HG02798 (cell line): ENCODE results near the gene DLG2.

Experiments
- ATAC-seq: cut with Tn5 transposase; IDR thresholded peaks from one replicate; pipeline ENCODE4 v1.9.1; 2021; ENCODE audit warnings: mild to moderate bottlenecking; ENCODE audit not compliant: unreplicated experiment, poor library complexity

DLG2 gene

DNA sequence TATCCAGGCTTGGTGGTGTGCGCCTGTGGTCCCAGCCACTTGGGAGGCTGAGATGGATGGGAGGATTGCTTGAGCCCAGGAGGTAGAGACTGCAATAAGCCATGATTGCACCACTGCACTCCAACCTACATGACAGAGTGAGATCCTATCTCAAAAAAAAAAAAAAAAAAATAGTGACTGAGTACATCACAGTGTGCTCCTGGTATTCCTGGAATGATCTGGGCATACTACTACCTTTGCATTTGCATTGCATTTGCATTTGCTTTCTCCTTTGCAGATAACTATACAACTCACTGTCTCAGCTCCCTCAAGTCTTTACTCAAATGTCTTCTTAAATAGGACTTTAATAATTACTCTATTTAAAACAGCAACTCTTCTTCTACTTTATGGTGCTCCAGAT lies 51.8 kb downstream of the DLG2 start:
- ATAC-seq = no peak

DNA sequence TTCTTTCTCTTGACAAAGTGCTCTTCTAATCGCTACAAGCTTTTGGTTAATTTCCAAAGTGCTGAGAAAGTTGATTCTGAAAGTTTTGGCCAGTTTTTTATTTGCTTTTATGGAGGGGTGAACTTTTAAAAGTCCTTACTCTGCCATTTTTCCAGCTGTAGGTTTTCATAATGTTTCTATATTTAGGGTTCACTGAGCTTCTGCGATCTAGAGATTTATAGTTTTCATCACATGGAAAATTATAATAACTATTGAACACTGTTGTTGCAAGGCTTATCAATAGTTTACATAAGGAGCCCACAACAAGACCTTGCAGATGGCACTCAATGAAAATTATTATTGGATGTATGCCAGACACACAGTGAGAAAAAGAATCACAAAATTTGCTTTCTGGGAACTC lies 55.1 kb downstream of the DLG2 start:
- no peak for ATAC-seq

DNA sequence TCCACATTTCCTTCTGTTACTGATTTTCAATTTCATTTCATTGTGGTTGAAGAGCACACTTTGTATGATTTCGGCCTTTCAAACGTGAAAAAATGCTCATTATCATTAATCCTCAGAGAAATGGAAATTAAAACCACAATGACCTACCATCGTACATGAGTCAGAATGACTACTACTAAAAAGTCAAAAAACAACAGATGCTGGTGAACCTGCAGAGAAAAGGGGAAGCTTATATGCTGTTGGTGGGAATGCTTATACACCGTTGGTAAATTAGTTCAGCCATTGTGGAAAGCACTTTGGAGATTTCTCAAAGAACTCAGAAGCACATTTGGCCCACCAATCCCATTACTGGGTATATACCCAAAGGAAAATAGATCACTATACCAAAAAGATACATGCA lies 57.6 kb downstream of the DLG2 start:
- ATAC-seq = no peak

DNA sequence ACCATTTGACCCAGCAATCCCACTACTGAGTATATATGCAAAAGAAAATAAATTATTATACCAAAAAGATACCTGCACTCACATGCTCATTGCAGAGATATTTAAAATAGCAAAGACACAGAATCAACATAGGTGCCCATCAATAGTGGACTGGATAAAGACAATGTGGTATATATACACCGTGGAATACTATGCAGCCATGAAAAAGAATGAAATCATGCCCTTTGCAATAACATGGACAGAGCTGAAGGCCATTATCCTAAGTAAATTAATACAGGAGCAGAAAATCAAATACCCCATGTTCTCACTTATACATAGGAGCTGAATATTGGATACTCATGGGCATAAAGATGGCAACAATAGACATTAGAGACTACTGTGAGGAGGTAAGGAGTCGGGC lies 68.7 kb downstream of the DLG2 start:
- no peak for ATAC-seq

DNA sequence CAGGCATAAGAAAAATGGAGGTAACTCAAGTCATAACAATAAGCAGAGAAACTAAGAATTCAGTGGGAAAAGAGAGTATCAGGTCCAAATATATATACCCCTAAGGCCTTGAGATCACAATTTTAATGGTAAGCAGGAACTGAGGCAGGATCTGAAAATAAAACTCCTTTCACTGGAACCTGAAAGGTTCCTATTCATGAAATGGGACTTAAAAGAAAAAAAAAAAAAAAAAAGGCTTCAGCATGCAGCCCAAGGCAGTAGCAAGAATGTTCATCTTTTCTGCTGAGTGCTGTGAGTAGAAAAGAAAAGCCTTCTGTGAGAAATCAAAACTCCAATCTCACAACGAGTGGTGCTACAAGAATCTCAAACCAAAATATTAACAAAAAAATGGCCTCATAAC lies 75.3 kb downstream of the DLG2 start:
- ATAC-seq = no peak

DNA sequence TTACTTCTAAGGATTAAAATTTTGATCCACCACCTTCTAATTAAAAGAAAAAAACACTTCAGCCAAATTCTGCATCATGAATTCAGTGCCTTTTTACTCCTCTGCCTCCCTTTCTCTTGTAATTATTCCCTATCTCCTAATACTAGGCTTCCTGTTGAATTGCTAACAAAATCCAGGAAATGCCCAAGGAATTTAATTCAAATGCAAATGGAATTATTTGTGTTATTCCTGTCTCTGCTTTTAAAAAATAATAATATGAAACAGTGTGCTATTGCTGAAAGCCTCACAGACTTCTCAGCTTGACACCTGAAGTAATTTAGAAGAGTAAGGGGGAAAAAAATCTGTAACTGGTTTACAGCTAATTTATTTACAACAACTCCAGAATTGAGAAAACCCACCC lies 85.5 kb downstream of the DLG2 start:
- ATAC-seq = no peak

DNA sequence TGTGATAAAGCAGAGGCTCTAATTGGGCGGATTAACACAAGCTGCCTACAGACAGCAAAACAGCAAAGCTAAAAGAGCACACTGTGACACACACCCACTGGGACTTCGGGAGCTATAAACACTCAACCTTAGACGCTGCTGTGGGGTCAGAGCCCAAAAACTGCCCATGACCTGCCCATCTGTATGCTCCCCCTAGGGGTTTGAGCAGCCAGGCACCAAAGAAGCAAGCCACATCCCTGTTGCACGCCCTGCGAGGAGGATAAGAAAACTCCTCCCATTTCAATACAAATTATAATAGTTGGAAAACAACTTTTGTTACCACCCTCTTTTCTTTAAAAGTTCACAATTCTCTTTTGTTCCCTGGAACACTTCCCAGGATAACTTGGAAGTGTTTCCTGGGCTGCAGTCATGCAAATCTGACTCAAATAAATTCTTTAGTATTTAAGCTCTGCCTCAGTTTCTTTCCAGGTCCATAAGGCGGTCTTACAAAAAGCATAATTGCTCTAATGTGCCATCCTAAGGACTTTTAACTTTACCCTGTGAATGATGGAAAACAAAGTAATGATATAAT lies 86.4 kb downstream of the DLG2 start:
- no peak for ATAC-seq

DNA sequence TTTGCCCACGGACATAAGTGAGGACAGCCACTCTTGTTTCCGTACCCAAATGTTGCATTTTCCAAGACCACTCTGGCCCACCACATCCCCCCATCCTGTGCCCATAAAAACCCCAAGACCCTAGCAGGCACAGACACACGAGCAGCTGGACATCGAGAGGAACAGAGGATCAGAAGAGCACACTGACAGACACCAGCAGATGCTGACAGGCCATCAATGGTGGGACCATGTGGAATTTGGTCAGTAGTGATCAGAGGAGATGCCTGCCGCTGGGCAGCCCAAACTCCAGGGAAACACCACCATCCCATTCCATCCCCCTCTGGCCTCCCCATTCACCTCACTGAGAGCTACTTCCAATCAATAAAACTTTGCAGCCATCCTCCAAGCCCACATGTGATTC lies 87.0 kb downstream of the DLG2 start:
- ATAC-seq = no peak

DNA sequence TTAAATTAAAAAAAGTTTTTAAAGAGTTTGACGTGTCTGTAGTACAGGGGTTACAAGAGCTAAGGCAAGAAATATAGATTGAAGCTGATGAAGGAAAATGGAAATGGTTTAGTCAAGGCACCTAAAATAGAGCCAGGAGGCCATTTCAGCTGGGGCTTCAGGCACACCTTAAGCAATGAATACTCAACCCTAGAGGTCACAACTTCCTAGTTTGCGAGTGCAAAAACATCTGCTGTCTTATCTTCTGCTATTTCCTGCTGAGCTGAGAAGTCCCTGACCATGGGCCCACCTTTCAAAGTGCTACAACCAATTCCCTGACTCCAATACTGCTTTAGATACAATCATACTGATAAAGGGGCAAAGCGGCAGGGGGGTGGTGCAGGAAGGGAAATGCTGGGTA lies 87.4 kb downstream of the DLG2 start:
- ATAC-seq = no peak

DNA sequence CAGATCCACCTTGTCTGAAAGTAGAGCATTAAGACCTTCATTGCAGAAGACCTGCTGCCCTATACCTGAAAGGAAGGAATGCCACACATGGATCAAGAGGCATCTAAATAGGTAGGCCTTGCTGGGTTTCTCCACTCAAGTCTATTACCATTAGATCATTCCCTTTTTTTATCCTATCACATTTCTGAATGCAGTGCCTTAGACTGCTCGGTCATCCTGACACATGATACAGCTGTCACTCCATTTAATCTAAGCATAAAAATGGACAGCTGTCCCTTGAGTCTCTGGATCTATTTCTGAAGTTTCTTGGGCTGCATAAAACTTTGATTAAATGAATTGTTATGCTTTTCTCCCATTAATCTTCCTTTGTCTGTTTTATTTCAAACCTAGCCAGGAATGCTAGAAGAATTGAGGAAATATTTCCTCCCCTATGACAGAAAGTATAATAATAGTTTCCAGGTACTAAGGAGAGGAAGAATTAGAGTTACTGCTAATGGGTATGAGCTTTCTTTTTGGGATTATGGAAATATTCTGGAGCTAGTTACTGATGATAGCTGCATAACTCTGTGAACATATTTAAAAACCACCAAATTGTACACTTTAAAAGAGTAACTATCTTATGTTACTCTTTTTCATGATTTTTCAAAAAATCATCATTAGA lies 88.0 kb downstream of the DLG2 start:
- ATAC-seq = no peak

DNA sequence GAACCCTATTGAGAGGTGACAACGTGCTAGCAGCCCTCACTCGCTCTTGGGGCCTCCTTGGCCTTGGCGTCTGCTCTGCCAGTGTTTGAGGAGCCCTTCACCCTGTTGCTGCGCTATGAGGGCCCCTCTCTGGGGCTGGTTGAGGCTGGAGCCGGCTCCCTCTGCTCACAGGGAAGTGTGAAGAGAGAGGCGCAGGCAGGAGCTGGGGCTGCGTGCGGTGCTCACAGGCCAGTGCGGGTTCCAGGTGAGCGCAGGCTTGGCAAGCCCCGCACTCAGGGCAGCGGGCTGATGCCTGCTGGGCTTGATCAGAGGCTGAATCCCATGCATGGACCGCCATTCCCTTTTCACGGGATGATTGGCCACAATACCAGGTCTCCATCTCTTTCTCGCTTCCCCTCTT lies 90.7 kb downstream of the DLG2 start:
- ATAC-seq = no peak

DNA sequence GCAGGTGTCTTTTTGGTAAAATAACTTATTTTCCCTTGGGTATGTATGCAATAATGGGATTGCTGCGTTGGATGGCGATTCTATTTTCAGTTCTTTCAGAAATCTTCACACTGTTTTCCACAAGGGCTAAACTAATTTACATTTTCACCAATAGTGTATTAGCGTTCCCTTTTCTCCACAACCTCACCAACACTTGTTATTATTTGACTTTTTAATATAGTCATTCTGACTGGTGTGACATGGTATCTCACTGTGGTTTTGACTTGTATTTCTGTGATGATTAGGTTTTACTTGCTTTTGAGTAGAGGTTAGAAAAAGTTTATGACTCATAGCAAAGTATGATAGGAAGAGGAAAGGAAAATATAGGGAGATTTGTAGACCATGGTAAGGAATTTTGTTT lies 92.3 kb downstream of the DLG2 start:
- ATAC-seq = no peak

DNA sequence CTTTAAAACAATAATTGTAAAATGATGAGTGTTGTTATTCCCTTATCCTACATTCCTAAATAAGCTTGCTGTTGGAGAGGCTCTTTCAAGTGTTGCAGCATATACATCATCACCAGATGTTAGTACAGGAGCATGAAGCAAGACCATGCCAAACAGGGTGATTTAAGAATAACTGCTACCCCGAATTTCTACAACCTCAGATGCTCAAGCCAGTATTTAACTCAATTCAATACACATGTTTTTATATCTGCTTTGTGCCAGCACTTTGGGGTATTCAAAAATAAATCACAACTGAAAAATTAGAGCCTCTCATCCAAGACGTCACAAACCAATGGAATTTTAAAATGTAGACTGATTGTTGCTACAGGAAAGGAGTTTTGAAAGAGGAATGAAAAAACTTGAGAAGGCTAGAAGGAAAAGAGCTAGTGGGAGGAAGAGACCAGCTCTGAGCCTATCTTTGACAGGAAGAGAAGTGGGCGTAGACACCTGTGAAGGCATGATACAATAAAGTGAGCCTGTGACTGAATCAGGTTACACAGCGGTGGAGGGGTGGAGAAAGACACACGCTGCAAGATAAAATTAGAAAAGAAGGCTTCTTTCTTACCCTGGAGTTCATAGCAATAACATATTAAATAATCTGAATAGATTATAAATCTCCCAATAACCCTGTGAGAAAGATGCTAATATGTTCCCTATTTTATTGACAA lies 95.8 kb downstream of the DLG2 start:
- ATAC-seq = no peak

DNA sequence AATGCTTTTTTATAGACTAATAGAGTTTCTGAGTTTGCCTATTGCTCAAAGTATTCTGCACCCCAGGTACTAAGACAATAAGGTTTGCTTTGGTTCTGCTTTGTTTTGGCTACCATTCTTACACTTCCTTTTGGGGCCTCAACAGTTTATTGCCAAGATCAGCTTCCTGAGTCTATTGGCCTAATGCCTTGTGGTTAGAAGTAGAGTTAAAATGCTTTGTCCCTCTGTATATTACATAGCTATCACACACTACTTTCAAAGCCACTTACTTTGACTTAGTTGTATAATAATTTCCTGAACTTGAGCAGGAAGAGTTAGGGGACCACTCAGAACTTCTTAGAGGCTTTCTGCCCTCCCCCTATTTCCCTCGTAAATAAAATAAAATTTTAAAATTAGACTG lies 96.5 kb downstream of the DLG2 start:
- no peak for ATAC-seq

DNA sequence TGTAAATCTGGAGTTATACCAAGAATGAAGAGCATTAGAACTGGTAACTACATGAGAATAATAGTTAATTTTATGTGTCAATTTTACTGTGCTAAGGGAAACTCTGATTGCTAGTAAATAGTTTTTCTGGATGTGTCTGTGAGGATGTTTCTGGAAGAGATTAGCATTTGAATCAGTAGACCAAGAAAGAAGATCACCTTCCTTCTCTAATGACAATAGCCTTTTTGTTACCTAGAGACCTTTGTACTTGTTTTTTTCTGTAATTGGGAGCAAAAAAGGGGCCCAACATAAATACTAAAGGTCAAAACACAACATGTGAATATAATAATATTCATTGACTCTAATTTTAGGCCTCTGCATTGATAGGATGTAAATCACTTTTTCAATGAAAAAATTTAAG lies 100.6 kb downstream of the DLG2 start:
- ATAC-seq = no peak

DNA sequence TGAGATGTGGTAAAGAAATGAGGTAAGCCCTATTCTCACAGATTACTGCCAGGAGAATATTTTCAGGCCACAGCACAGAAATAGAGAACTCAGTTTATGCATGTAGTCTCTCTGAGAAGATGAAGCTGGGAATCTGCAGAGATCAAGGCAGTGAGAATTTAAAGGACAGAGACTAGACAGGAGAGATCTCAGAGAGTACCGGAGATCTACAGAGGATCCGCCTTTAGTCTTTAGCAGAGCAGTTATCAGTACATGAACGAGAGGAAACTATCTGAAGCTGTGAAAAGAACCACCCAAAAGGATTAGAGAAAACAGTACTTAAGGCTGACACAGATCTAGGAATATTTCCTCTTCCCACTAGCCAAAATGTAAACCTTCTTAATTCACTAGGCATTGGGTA lies 101.5 kb downstream of the DLG2 start:
- ATAC-seq = no peak

DNA sequence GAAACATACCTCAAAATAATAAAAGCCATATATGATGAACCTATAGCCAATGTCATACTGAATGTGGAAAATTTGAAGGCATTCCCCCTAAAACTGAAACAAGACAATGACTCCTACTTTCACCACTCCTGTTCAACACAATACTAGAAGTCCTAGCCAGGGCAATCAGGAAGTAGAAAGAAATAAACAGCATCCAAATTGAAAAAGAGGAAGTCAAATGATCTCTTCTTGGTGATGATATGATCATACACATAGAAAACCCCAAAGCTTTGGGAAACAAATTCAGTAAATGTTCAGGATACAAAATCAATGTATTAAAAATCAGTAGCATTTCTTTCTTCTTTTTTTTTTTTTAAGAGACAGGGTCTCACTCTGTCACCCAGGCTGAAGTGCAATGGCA lies 109.9 kb downstream of the DLG2 start:
- ATAC-seq = no peak

DNA sequence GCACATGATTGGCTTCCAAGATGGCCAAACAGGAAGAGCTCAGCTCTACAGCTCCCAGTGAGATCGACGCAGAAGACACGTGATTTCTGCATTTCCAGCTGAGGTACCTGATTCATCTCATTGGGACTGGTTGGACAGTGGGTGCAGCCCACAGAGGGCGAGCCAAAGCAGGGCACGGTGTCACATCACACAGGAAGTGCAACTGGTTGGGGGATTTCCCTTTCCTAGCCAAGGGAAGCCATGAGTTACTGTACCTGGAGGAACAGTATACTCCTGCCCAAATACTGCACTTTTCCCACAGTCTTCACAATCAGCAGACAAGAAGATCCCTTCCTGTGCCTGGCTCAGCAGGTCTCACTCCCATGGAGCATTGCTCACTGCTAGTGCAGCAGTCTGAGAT lies 131.2 kb downstream of the DLG2 start:
- ATAC-seq = no peak

DNA sequence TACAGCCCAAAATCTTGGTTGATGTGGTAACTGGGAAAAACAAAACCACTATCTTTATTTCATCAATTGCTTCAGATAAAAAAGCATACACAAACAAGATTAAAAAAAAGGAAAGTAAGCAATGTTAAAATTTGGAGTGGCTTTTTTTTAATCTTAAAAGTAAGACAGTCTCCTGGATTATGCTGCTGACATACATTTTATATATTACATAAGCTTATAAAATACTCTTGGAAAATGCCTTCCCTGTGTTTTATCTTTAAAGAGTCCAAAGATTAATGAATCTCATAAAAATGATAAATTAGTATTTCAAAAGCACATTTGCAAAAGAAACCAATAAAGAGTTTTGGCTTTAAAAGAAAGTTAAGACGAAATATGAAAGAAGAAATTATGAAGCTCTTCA lies 132.7 kb downstream of the DLG2 start:
- no peak for ATAC-seq

DNA sequence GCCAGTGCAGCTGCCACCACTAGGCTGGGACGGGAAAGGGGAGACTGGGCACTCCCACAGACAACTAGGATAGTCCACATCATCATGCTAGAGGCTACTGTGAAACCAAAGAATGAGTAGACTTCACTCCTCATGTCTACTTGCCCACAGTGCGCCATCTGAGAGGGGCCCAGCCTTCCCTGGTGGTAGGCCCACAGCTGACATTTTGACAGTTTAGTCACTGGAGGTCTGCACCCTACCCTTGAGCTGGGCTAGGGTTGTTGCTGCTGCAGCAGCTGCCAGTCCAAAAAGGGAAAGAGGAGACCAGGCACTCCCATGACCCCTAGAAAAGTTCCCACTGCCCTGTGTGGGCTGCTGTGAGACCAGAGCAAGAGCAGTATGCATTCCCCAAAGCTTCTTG lies 141.2 kb downstream of the DLG2 start:
- ATAC-seq = no peak

DNA sequence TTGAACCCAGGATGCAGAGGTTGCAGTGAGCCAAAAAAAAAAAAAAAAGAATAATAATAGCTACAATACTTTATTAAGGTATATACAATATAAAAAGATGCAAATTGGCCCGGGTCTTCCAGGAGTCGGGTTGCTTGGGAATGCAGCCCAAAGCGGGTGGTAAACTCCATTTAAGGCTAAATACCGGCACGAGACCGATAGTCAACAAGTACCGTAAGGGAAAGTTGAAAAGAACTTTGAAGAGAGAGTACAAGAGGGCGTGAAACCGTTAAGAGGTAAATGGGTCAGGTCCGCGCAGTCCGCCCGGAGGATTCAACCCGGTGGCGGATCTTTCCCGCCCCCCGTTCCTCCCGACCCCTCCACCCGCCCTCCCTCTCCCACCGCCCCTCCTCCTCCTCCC lies 143.3 kb downstream of the DLG2 start:
- no peak for ATAC-seq

DNA sequence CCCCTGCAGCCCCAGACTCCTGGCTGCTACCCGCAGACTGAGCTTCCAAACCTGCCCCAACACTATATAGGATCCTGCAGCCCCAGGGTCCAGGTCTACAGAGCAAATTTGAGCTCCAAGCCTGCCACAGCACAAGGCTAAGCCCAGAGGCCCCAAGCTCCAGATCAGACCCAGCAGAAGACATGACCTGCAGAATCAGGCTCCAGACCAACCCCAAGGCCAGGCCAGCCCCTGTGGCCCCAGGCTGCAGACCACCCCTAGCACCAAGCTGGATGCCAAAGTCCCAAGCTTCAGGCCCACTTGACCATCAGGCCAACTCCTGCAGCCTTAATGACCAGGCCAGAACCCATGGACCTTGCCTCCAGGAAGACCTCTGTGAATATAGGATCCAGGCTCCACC lies 145.3 kb downstream of the DLG2 start:
- ATAC-seq = no peak
